ENCODE data around the gene TNFAIP8.

Gene TNFAIP8

GRCh38 chr5:119327018-119327417 is 28.8 kb upstream of the TNFAIP8 start:
- no peak for TF ChIP-seq CTCF (conservative IDR thresholded peaks at IDR 0.05; ENCODE audit: low read depth, low read length)
- no peak for DNase-seq (ENCODE audit: low read depth)
- no peak overlapping the region for H3K4me3 ChIP-seq (ENCODE audit: low read depth, low read length)

- peak; percentile 84 for DNase-seq (ENCODE audit: low read depth)
- H3K4me3 ChIP-seq (ENCODE audit: low read depth, low read length): no peak overlapping the region
- no peak for TF ChIP-seq CTCF (conservative IDR thresholded peaks at IDR 0.05; ENCODE audit: low read depth, low read length)
Observed at GRCh38 chr5:119328753-119329602, 26.8 kb upstream of the TNFAIP8 start.

- H3K4me3 ChIP-seq (ENCODE audit: low read depth, low read length): no peak overlapping the region
- no peak for TF ChIP-seq CTCF (conservative IDR thresholded peaks at IDR 0.05; ENCODE audit: low read depth, low read length)
- DNase-seq (ENCODE audit: low read depth): no peak
Observed at GRCh38 chr5:119329666-119330065, 26.2 kb upstream of the TNFAIP8 start.

GRCh38 chr5:119330367-119331183 is 25.2 kb upstream of the TNFAIP8 start:
- no peak for DNase-seq (ENCODE audit: low read depth)
- TF ChIP-seq CTCF (conservative IDR thresholded peaks at IDR 0.05; ENCODE audit: low read depth, low read length): no peak
- no peak overlapping the region for H3K4me3 ChIP-seq (ENCODE audit: low read depth, low read length)

- no peak overlapping the region for H3K4me3 ChIP-seq (ENCODE audit: low read depth, low read length)
- no peak for TF ChIP-seq CTCF (conservative IDR thresholded peaks at IDR 0.05; ENCODE audit: low read depth, low read length)
- no peak for DNase-seq (ENCODE audit: low read depth)
Observed at GRCh38 chr5:119331566-119332095, 24.2 kb upstream of the TNFAIP8 start.

GRCh38 chr5:119332208-119332607 is 23.6 kb upstream of the TNFAIP8 start:
- TF ChIP-seq CTCF (conservative IDR thresholded peaks at IDR 0.05; ENCODE audit: low read depth, low read length): no peak
- DNase-seq (ENCODE audit: low read depth): no peak
- H3K4me3 ChIP-seq (ENCODE audit: low read depth, low read length): no peak overlapping the region

All from choroid plexus epithelial cell (primary cell).